Measurements from ENCODE around the gene LEMD1.

GRCh38 chr1:205381305-205381704, 40.6 kb downstream of the LEMD1 start:
- TF ChIP-seq EZH2 (IDR thresholded peaks at IDR 0.05; ENCODE audit: low read length, missing control alignments), result no peak
- TF ChIP-seq, protein P1, sequence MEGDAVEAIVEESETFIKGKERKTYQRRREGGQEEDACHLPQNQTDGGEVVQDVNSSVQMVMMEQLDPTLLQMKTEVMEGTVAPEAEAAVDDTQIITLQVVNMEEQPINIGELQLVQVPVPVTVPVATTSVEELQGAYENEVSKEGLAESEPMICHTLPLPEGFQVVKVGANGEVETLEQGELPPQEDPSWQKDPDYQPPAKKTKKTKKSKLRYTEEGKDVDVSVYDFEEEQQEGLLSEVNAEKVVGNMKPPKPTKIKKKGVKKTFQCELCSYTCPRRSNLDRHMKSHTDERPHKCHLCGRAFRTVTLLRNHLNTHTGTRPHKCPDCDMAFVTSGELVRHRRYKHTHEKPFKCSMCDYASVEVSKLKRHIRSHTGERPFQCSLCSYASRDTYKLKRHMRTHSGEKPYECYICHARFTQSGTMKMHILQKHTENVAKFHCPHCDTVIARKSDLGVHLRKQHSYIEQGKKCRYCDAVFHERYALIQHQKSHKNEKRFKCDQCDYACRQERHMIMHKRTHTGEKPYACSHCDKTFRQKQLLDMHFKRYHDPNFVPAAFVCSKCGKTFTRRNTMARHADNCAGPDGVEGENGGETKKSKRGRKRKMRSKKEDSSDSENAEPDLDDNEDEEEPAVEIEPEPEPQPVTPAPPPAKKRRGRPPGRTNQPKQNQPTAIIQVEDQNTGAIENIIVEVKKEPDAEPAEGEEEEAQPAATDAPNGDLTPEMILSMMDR (conservative IDR thresholded peaks at IDR 0.05 in 1 of 2, IDR thresholded peaks at IDR 0.05 in 1 of 2; ENCODE audit: low read depth in 1 of 2, low read length in 2 of 2), result no peak
